ENCODE data around the gene HRH1.
"Not testable (repeated sequence)": the region's sequence is repeated elsewhere in the genome, so short reads cannot be mapped to it uniquely, and the experiment has no call there.

DNA sequence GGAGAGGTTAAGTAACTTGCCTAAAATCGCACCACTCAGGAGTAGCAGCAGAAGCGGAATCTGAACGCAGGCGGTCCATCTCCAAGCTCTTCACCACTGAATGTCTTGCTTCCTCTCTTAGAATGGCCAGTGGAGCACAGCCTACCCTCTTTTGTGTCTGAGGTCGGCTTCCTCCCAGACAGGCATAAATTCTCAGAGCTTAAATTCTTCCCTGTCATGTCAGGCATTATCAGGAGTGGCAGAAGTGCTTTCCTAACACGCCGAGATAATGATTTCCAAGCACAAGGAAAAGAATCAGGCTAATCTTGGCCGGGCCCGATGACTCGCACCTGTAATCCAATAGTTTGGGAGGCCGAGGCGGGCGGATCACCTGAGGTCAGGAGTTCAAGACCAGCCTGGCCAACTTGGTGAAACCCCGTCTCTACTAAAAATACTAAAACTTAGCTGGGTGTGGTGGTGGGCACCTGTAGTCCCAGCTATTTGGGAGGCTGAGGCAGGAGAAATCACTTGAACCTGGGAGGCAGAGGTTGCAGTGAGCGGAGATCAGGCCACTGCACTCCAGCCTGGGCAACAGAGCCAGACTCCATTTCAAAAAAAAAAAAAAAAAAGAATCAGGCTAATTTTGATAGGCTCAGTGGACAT, 30.2 kb downstream of the HRH1 start:
- TF ChIP-seq, protein P1, sequence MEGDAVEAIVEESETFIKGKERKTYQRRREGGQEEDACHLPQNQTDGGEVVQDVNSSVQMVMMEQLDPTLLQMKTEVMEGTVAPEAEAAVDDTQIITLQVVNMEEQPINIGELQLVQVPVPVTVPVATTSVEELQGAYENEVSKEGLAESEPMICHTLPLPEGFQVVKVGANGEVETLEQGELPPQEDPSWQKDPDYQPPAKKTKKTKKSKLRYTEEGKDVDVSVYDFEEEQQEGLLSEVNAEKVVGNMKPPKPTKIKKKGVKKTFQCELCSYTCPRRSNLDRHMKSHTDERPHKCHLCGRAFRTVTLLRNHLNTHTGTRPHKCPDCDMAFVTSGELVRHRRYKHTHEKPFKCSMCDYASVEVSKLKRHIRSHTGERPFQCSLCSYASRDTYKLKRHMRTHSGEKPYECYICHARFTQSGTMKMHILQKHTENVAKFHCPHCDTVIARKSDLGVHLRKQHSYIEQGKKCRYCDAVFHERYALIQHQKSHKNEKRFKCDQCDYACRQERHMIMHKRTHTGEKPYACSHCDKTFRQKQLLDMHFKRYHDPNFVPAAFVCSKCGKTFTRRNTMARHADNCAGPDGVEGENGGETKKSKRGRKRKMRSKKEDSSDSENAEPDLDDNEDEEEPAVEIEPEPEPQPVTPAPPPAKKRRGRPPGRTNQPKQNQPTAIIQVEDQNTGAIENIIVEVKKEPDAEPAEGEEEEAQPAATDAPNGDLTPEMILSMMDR (IDR thresholded peaks at IDR 0.05), result not testable (repeated sequence)
- TF ChIP-seq ZFX (IDR thresholded peaks at IDR 0.05; ENCODE audit: borderline replicate concordance), result not testable (repeated sequence)
